ENCODE results near the gene ATP8B1. TPM values are rescaled to one million over a fixed set of nuclear protein-coding genes. Genes with fewer than 3 reads are reported as not detected.
A peak's percentile ranks its signal among the peaks of the same experiment; 100 is the strongest.

ATP8B1 gene
- total RNA-seq, 1 experiment from 2014 or later = 24.8 TPM

GRCh38 chr18:57748770-57749603 lies 54.1 kb downstream of the ATP8B1 start:
- peak overlapping the region; percentile 52 for H3K27ac ChIP-seq (ENCODE audit: low read length)

DNA sequence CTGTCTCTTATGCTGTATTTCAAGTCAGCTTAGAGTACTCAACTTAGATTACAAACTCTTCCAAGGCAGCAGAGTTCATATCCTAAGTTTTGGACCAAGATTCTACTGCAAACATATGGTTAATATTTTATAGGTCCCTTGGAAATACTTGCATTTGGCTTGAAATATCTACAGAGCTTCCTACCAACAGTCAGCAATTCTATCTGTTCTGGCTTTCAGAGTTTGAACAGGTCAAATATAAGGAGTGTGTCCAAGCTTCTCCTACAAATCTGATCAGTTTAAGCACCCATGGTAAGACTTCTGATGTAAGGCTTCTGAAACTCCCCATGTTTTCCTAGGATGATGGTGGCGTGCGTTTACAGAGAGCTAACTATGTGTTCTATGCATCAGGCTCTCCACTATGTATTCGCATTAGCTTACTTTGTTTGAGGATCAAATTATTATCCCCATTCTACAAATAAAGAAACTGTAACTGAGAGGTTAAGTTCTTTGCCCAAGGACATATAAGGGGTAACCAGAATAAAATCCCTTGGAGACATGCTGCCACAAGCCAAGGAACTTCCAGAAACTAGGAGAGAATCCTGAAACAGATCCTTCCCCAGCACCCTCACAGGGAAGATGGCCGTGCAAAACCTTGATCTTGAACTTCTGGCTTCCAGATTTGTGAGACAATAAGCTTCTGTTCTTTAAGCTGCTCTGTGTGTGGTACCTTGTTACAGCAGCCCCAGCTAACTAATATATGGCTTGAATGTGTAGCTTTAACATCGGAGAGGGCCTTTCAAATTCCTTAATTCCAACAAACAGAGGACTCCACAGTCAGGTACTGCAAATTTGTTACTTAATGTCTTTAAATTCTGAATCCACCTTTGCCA lies 55.1 kb downstream of the ATP8B1 start:
- BruUV-seq (replicated peaks) = no TSS peak
- no peak overlapping the region for H3K4me3 ChIP-seq (ENCODE audit: low read length)
- ATAC-seq = no peak; the same call in 1 of the 2 replicates
- DNase-seq = no peak
- H3K27ac ChIP-seq (ENCODE audit: low read length) = peak overlapping the region; percentile 40
- H3K9me2 ChIP-seq (replicated peaks; ENCODE audit: low read length) = no peaks in the 10 kb centered on the region
- H3K79me2 ChIP-seq (ENCODE audit: low read length) = peaks cover 29% of the 10 kb centered on the region
- no peaks in the 10 kb centered on the region for H3K27me3 ChIP-seq (ENCODE audit: low read length)
- CTCF ChIA-PET = no interaction called here
- POLR2A ChIA-PET (ENCODE audit: unreplicated experiment) = no interaction called here
- H2AFZ ChIP-seq (ENCODE audit: low read length) = no peak overlapping the region
- H3K4me1 ChIP-seq (ENCODE audit: insufficient read depth, low read length) = peaks cover 45% of the 10 kb centered on the region
- H3F3A ChIP-seq (ENCODE audit: low read length, unreplicated experiment) = no peaks in the 10 kb centered on the region
- no peaks in the 10 kb centered on the region for H3K36me3 ChIP-seq (ENCODE audit: low read depth, low read length)
- H4K20me1 ChIP-seq (ENCODE audit: low read length) = no peaks in the 10 kb centered on the region
- H3K9ac ChIP-seq (ENCODE audit: low read length) = 0 out of 2 replicates have a peak overlapping the region, but pooled peaks have one; percentile 18
- intact Hi-C loops (cut with micrococcal nuclease) = loop anchor here (2.0 to 5.0 kb wide), 2 partner anchors 21 to 39 kb away; no protein-coding TSS in a partner anchor
- TF ChIP-seq CTCF (conservative IDR thresholded peaks at IDR 0.05; ENCODE audit: low read depth, low read length) = no peak
- TF ChIP-seq EZH2 (IDR thresholded peaks at IDR 0.05; ENCODE audit: low read length, unreplicated experiment) = no peak
- TF ChIP-seq EZH2phosphoT487 (IDR thresholded peaks at IDR 0.05; ENCODE audit: borderline replicate concordance, low read length) = no peak
- H3K9me3 ChIP-seq (ENCODE audit: low read length) = no peaks in the 10 kb centered on the region
- H3K4me2 ChIP-seq (ENCODE audit: low read length) = peak overlapping the region; percentile 56

More at GRCh38 chr18:57748770-57749603, 54.1 kb downstream of the ATP8B1 start:
- no TSS peak for BruUV-seq (replicated peaks)
- Histone ChIP-seq H3K27me3 (ENCODE audit: low read length) (no peaks in the 10 kb centered on the region), H3K4me1 (ENCODE audit: insufficient read depth, low read length) (peaks cover 36% of the 10 kb centered on the region), H3K9me2 (replicated peaks; ENCODE audit: low read length) (no peaks in the 10 kb centered on the region), H2AFZ (ENCODE audit: low read length) (no peak overlapping the region), H3F3A (ENCODE audit: low read length, unreplicated experiment) (no peaks in the 10 kb centered on the region), H3K36me3 (ENCODE audit: low read depth, low read length) (no peaks in the 10 kb centered on the region), H3K9me3 (ENCODE audit: low read length) (no peaks in the 10 kb centered on the region), H3K79me2 (ENCODE audit: low read length) (peaks cover 20% of the 10 kb centered on the region), H4K20me1 (ENCODE audit: low read length) (no peaks in the 10 kb centered on the region), H3K4me3 (ENCODE audit: low read length) (no peak overlapping the region), H3K9ac (ENCODE audit: low read length) (0 out of 2 replicates have a peak overlapping the region, but pooled peaks have one; percentile 18), H3K4me2 (ENCODE audit: low read length) (peak overlapping the region; percentile 56)
- peak; percentile 76 for DNase-seq
- intact Hi-C loops (cut with micrococcal nuclease) = loop anchor here (2.0 to 5.0 kb wide), 2 partner anchors 20 to 38 kb away; no protein-coding TSS in a partner anchor
- ChIA-PET POLR2A (ENCODE audit: unreplicated experiment) (no interaction called here), CTCF (no interaction called here)
- TF ChIP-seq CTCF (conservative IDR thresholded peaks at IDR 0.05; ENCODE audit: low read depth, low read length) (no peak), EZH2 (IDR thresholded peaks at IDR 0.05; ENCODE audit: low read length, unreplicated experiment) (no peak), EZH2phosphoT487 (IDR thresholded peaks at IDR 0.05; ENCODE audit: borderline replicate concordance, low read length) (no peak)
- peak; percentile 76 for ATAC-seq
